K562 (cell line): ENCODE measurements around the gene VPS13D. TPM values are rescaled to one million over a fixed set of nuclear protein-coding genes. Genes with fewer than 3 reads are reported as not detected.
A peak's percentile ranks its signal among the peaks of the same experiment; 100 is the strongest.

Experiments used
- GTF2F1 ChIP-seq: IDR thresholded peaks from 2 replicates; pipeline ENCODE4 v1.6.1; 2011; ENCODE audit warnings: low read depth, low read length, improper control_type of control experiment
- JUNB ChIP-seq: fragments of 450-650 bp; formaldehyde crosslinking; conservative IDR thresholded peaks from 2 replicates; pipeline ENCODE4 v1.4.0; 2020; ENCODE audit warnings: mild to moderate bottlenecking
- NFATC3 ChIP-seq: fragments of 450-650 bp; IDR thresholded peaks from 2 replicates; pipeline ENCODE4 v1.6.1; 2017; ENCODE audit warnings: mild to moderate bottlenecking
- NFE2L1 ChIP-seq: fragments of 450-650 bp; IDR thresholded peaks from 2 replicates; pipeline ENCODE4 v1.6.1; 2016; ENCODE audit warnings: missing genetic modification characterization, low read depth, mild to moderate bottlenecking, missing compliant biosample characterization, moderate library complexity, borderline replicate concordance
- NKRF ChIP-seq: fragments of 450-650 bp; IDR thresholded peaks from 2 replicates; pipeline ENCODE4 v1.6.1; 2016; ENCODE audit warnings: borderline replicate concordance
- PHF20 ChIP-seq: fragments of 450-650 bp; IDR thresholded peaks from 2 replicates; pipeline ENCODE4 v1.6.1; 2018; ENCODE audit not compliant: partially characterized antibody
- STAG1 ChIP-seq: sonication (generic); formaldehyde crosslinking; IDR thresholded peaks from 2 replicates; pipeline ENCODE4 v1.5.0; 2020; ENCODE audit warnings: missing genetic modification reagents, borderline replicate concordance
- TEAD4 ChIP-seq, 2 experiments: sonication (generic) in 1 of 2; formaldehyde crosslinking in 1 of 2; IDR thresholded peaks; 2 replicates each; pipeline versions ENCODE4 v1.6.1 to v1.8.0; 2012 to 2022; ENCODE audit warnings: borderline replicate concordance in 1 of 2, inconsistent platforms in 1 of 2, low read length in 1 of 2, mild to moderate bottlenecking in 1 of 2, missing genetic modification reagents in 1 of 2
- USF2 ChIP-seq: sonication (generic); formaldehyde crosslinking; IDR thresholded peaks from 2 replicates; pipeline ENCODE4 v1.5.0; 2020; ENCODE audit warnings: missing genetic modification reagents
- XRCC5 ChIP-seq: fragments of 200-400 bp; formaldehyde crosslinking; IDR thresholded peaks from 2 replicates; pipeline ENCODE4 v1.6.1; 2017; ENCODE audit warnings: low read depth, mild to moderate bottlenecking, low read length
- ZNF316 ChIP-seq: fragments of 450-650 bp; IDR thresholded peaks from 2 replicates; pipeline ENCODE4 v1.6.1; 2016
- ZNF695 ChIP-seq: fragments of 450-650 bp; formaldehyde crosslinking; IDR thresholded peaks from 2 replicates; pipeline ENCODE4 v1.4.0; 2020; ENCODE audit warnings: mild to moderate bottlenecking, moderate library complexity
- ZZZ3 ChIP-seq: fragments of 450-650 bp; IDR thresholded peaks from 2 replicates; pipeline ENCODE4 v1.6.1; 2016; ENCODE audit warnings: antibody characterized with exemption, mild to moderate bottlenecking, moderate library complexity
- polyA plus RNA-seq, 8 experiments: library from polyadenylated mRNA; depleted of rRNA in 4 of 8; stranded (reverse) in 5 of 8; unstranded in 3 of 8; fragments of >200 nt; fragmentation: Nextera tagmentation in 2 of 8; fragmentation: Illumina TruSeq in 1 of 8; extraction: Ambion mirVana in 2 of 8; extraction: Trizol in 1 of 8; gene quantifications; 2 replicates each; pipeline versions ENCODE4 v1.2.1 to v1.2.3, GENCODE V29; 2011 to 2014; ENCODE audit warnings: inconsistent platforms in 1 of 8, missing spikeins in 1 of 8
- total RNA-seq, 7 experiments: library from RNA; depleted of rRNA in 6 of 7; stranded (reverse); fragments of >200 nt in 6 of 7; fragmentation: Illumina TruSeq in 2 of 7; extraction: Trizol in 2 of 7; gene quantifications; 2 replicates each; pipeline versions ENCODE4 v1.2.1 to v1.2.3, GENCODE V29; 2011 to 2021; ENCODE audit warnings: low replicate concordance in 1 of 7
- TF ChIP-seq, protein P1 (sequence below), 2 experiments: fragments of 450-650 bp in 1 of 2; sonication (generic) in 1 of 2; formaldehyde crosslinking in 1 of 2; IDR thresholded peaks in 1 of 2; conservative IDR thresholded peaks in 1 of 2; 2 replicates each; pipeline versions ENCODE4 v1.6.1 to v1.8.1; 2016 to 2023; ENCODE audit warnings: mild to moderate bottlenecking in 2 of 2, moderate library complexity in 2 of 2, inconsistent platforms in 1 of 2, missing genetic modification reagents in 1 of 2
- TF ChIP-seq, protein P2 (sequence below), 2 experiments: fragments of 200-800 bp in 1 of 2; sonication (Bioruptor generic) in 1 of 2; sonication (generic) in 1 of 2; formaldehyde crosslinking in 1 of 2; IDR thresholded peaks in 1 of 2; conservative IDR thresholded peaks in 1 of 2; 2 replicates each; pipeline versions ENCODE4 v1.5.0 to v1.6.1; 2016 to 2020; ENCODE audit warnings: missing compliant biosample characterization in 1 of 2, missing genetic modification characterization in 1 of 2, missing genetic modification reagents in 1 of 2
- TF ChIP-seq, protein P3 (sequence below): sonication (generic); formaldehyde crosslinking; IDR thresholded peaks from 2 replicates; pipeline ENCODE4 v1.8.0; 2022; ENCODE audit warnings: mild to moderate bottlenecking, missing genetic modification reagents

VPS13D gene
- total and polyA plus RNA-seq, 9 of the 15 experiments (the other 6 are each of a cell fraction or from before 2014, with no cell fraction given), result 6.1 to 51.5 (median 38.5) TPM

GRCh38 chr1:12477936-12478611 lies 248.2 kb downstream of the VPS13D start (continued):
- TF ChIP-seq, protein P1, sequence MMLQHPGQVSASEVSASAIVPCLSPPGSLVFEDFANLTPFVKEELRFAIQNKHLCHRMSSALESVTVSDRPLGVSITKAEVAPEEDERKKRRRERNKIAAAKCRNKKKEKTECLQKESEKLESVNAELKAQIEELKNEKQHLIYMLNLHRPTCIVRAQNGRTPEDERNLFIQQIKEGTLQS (IDR thresholded peaks at IDR 0.05), result peak; percentile 53; the same call in 1 of the 2 replicates
- TF ChIP-seq, protein P1 (CRISPR knock-in tag; conservative IDR thresholded peaks at IDR 0.05), result no peak
- TF ChIP-seq, protein P2, sequence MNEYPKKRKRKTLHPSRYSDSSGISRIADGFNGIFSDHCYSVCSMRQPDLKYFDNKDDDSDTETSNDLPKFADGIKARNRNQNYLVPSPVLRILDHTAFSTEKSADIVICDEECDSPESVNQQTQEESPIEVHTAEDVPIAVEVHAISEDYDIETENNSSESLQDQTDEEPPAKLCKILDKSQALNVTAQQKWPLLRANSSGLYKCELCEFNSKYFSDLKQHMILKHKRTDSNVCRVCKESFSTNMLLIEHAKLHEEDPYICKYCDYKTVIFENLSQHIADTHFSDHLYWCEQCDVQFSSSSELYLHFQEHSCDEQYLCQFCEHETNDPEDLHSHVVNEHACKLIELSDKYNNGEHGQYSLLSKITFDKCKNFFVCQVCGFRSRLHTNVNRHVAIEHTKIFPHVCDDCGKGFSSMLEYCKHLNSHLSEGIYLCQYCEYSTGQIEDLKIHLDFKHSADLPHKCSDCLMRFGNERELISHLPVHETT (CRISPR knock-in tag; conservative IDR thresholded peaks at IDR 0.05 in 1 of 2, IDR thresholded peaks at IDR 0.05 in 1 of 2), result peak in 1 of 2 experiments; percentile 89; a peak in 2 of 4 replicates
- TF ChIP-seq JUNB (0 out of 2 replicates have a peak, but pooled peaks have one; percentile 41), NFE2L1 (tag) (no peak), GTF2F1 (no peak), USF2 (CRISPR knock-in tag) (no peak), ZNF695 (peak; percentile 64; the same call in 1 of the 2 replicates), STAG1 (CRISPR knock-in tag) (no peak), NKRF (no peak), TEAD4 (IDR thresholded peaks at IDR 0.05; ENCODE audit: low read length) (peak; percentile 93), TEAD4 (CRISPR knock-in tag; IDR thresholded peaks at IDR 0.05; ENCODE audit: borderline replicate concordance) (0 out of 2 replicates have a peak, but pooled peaks have one; percentile 60), ZZZ3 (no peak), PHF20 (peak; percentile 13), NFATC3 (peak; percentile 31; the same call in 1 of the 2 replicates), XRCC5 (peak; percentile 62; the same call in 1 of the 2 replicates), ZNF316 (no peak)
- TF ChIP-seq, protein P3, sequence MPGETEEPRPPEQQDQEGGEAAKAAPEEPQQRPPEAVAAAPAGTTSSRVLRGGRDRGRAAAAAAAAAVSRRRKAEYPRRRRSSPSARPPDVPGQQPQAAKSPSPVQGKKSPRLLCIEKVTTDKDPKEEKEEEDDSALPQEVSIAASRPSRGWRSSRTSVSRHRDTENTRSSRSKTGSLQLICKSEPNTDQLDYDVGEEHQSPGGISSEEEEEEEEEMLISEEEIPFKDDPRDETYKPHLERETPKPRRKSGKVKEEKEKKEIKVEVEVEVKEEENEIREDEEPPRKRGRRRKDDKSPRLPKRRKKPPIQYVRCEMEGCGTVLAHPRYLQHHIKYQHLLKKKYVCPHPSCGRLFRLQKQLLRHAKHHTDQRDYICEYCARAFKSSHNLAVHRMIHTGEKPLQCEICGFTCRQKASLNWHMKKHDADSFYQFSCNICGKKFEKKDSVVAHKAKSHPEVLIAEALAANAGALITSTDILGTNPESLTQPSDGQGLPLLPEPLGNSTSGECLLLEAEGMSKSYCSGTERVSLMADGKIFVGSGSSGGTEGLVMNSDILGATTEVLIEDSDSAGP, result no peak
